H1 (cell line): ENCODE results near the gene PLA2G10. TPM values are rescaled to one million over a fixed set of nuclear protein-coding genes. Genes with fewer than 3 reads are reported as not detected.

Source experiments
- ATF2 ChIP-seq: IDR thresholded peaks from 2 replicates; pipeline ENCODE4 v1.6.1; 2012; ENCODE audit warnings: low read length, inconsistent platforms
- CTBP2 ChIP-seq: IDR thresholded peaks from 2 replicates; pipeline ENCODE4 v1.7.0; 2011; ENCODE audit warnings: borderline replicate concordance, mild to moderate bottlenecking, moderate library complexity, mixed read lengths, low read length; ENCODE audit not compliant: insufficient read depth, insufficient read length
- GTF2F1 ChIP-seq: IDR thresholded peaks from 2 replicates; pipeline ENCODE4 v1.6.1; 2012; ENCODE audit warnings: low read depth, low read length, improper control_type of control experiment, borderline replicate concordance
- JUN ChIP-seq: IDR thresholded peaks from 2 replicates; pipeline ENCODE4 v1.6.1; 2011; ENCODE audit warnings: low read depth, mild to moderate bottlenecking, improper control_type of control experiment, low read length
- KDM4A ChIP-seq: IDR thresholded peaks from one replicate; pipeline ENCODE4 v1.7.1; 2012; ENCODE audit warnings: low read depth, mild to moderate bottlenecking, moderate library complexity, low read length, inconsistent platforms; ENCODE audit not compliant: severe bottlenecking
- KDM5A ChIP-seq: fragments of 200-600 bp; IDR thresholded peaks from 2 replicates; pipeline ENCODE4 v1.7.1; 2012; ENCODE audit warnings: mild to moderate bottlenecking, low read length, inconsistent platforms, mixed read lengths
- SAP30 ChIP-seq: fragments of 300-600 bp; sonication (generic); IDR thresholded peaks from 2 replicates; pipeline ENCODE4 v1.7.1; 2012; ENCODE audit warnings: low read length, moderate library complexity, mild to moderate bottlenecking, inconsistent platforms; ENCODE audit not compliant: insufficient read depth, insufficient replicate concordance
- TBP ChIP-seq: IDR thresholded peaks from 2 replicates; pipeline ENCODE4 v1.6.1; 2011; ENCODE audit warnings: low read depth, low read length, improper control_type of control experiment
- polyA plus RNA-seq, 7 experiments: library from polyadenylated mRNA; depleted of rRNA in 3 of 7; stranded (reverse) in 5 of 7; unstranded in 2 of 7; fragments of >200 nt in 5 of 7; fragments of 200-250 nt in 2 of 7; gene quantifications; 1 replicate in 5 of 7; 2 replicates in 1 of 7; 4 replicates in 1 of 7; pipeline versions ENCODE4 v1.2.1 to v1.2.3, GENCODE V29; 2011 to 2013; ENCODE audit warnings: missing spikeins in 2 of 7, mixed read lengths in 2 of 7
- total RNA-seq: library from RNA; stranded (reverse); fragmentation: NEBNext Ultra II Directional; extraction: Animal tissue kit (Norgen Biotek cat#: 25700); gene quantifications from 2 replicates; pipeline ENCODE4 v1.2.1, GENCODE V29; 2021

PLA2G10 gene
- total and polyA plus RNA-seq, 2 of the 8 experiments (the other 6 are each of a cell fraction or from before 2014, with no cell fraction given): 0.60 to 2.2 TPM

GRCh38 chr16:14676633-14677032 is 17.5 kb downstream of the PLA2G10 start (continued):
- TF ChIP-seq ATF2: no peak
- TF ChIP-seq JUN: no peak
- no peak for TF ChIP-seq KDM5A
- TF ChIP-seq GTF2F1: no peak
- no peak for TF ChIP-seq SAP30
- TF ChIP-seq KDM4A: no peak
- no peak for TF ChIP-seq TBP
- no peak for TF ChIP-seq CTBP2
